Mesothelial cell of epicardium (in vitro differentiated cells): ENCODE measurements around the gene VTCN1. TPM values are rescaled to one million over a fixed set of nuclear protein-coding genes. Genes with fewer than 3 reads are reported as not detected.

Experiments used
- DNase-seq, 2 experiments: peaks; one replicate each; pipeline ENCODE4 v3.0.0; 2021; ENCODE audit warnings: low spot score in 2 of 2; ENCODE audit not compliant: unreplicated experiment in 2 of 2
- H3K27ac Mint-ChIP-seq: 2 replicates; pipeline ENCODE4 v1.8.0; 2021; ENCODE audit warnings: mixed read lengths
- H3K27me3 Mint-ChIP-seq: 2 replicates; pipeline ENCODE4 v1.8.0; 2021; ENCODE audit warnings: low read depth, mixed read lengths
- H3K36me3 Mint-ChIP-seq: 2 replicates; pipeline ENCODE4 v1.8.0; 2021; ENCODE audit warnings: mixed read lengths
- H3K4me1 Mint-ChIP-seq: 2 replicates; pipeline ENCODE4 v1.8.0; 2021; ENCODE audit warnings: mixed read lengths
- H3K4me3 Mint-ChIP-seq: 2 replicates; pipeline ENCODE4 v1.8.0; 2021; ENCODE audit warnings: mild to moderate bottlenecking, moderate library complexity, mixed read lengths
- H3K9me3 Mint-ChIP-seq: 2 replicates; pipeline ENCODE4 v1.8.0; 2021; ENCODE audit warnings: mixed read lengths
- CTCF ChIP-seq: fragments of 200-600 bp; sonication (generic); IDR thresholded peaks from one replicate; pipeline ENCODE4 v1.5.0; 2021; ENCODE audit warnings: antibody characterized with exemption; ENCODE audit not compliant: unreplicated experiment
- total RNA-seq: library from RNA; stranded (reverse); gene quantifications from 3 replicates; pipeline ENCODE4 v1.2.1, GENCODE V29; 2021

The VTCN1 gene
- total RNA-seq, 1 donor from 2014 or later: 27.9 TPM

GRCh38 chr1:117181630-117182041 lies 29.1 kb downstream of the VTCN1 start:
- H3K4me3 Mint-ChIP-seq: no peak overlapping the region
- no peaks in the 10 kb centered on the region for H3K36me3 Mint-ChIP-seq
- H3K27ac Mint-ChIP-seq: peak overlapping the region; percentile 93
- DNase-seq: no peak
- no peaks in the 10 kb centered on the region for H3K27me3 Mint-ChIP-seq
- no peaks in the 10 kb centered on the region for H3K9me3 Mint-ChIP-seq
- H3K4me1 Mint-ChIP-seq: peaks cover 72% of the 10 kb centered on the region
- TF ChIP-seq CTCF: no peak

- Mint-ChIP-seq H3K9me3 (no peaks in the 10 kb centered on the region), H3K27me3 (no peaks in the 10 kb centered on the region), H3K4me1 (peaks cover 69% of the 10 kb centered on the region), H3K27ac (peak overlapping the region; percentile 93), H3K4me3 (no peak overlapping the region), H3K36me3 (no peaks in the 10 kb centered on the region)
- TF ChIP-seq CTCF: no peak
- no peak for DNase-seq
These were observed 30.4 kb downstream of the VTCN1 start for GRCh38 chr1:117180147-117180967.

- Mint-ChIP-seq H3K4me3 (no peak overlapping the region), H3K36me3 (no peaks in the 10 kb centered on the region), H3K27me3 (no peaks in the 10 kb centered on the region), H3K27ac (peak overlapping the region; percentile 93), H3K9me3 (no peaks in the 10 kb centered on the region), H3K4me1 (peaks cover 73% of the 10 kb centered on the region)
- TF ChIP-seq CTCF: no peak
- DNase-seq: no peak
These were observed 31.3 kb downstream of the VTCN1 start for GRCh38 chr1:117179471-117179870.

- Mint-ChIP-seq H3K9me3 (no peaks in the 10 kb centered on the region), H3K4me3 (no peak overlapping the region), H3K27ac (peak overlapping the region; percentile 93), H3K36me3 (no peaks in the 10 kb centered on the region), H3K27me3 (no peaks in the 10 kb centered on the region), H3K4me1 (peaks cover 69% of the 10 kb centered on the region)
- TF ChIP-seq CTCF: no peak
- DNase-seq: no peak
These were observed 32.0 kb downstream of the VTCN1 start for GRCh38 chr1:117178756-117179155.

GRCh38 chr1:117177376-117177775 lies 33.4 kb downstream of the VTCN1 start:
- H3K27ac Mint-ChIP-seq: peak overlapping the region; percentile 79
- TF ChIP-seq CTCF: no peak
- DNase-seq: no peak
- H3K4me1 Mint-ChIP-seq: peaks cover 56% of the 10 kb centered on the region
- H3K9me3 Mint-ChIP-seq: peaks cover 4% of the 10 kb centered on the region
- no peak overlapping the region for H3K4me3 Mint-ChIP-seq
- no peaks in the 10 kb centered on the region for H3K36me3 Mint-ChIP-seq
- H3K27me3 Mint-ChIP-seq: no peaks in the 10 kb centered on the region
